Left lung (tissue), 10 donors: Measurements from ENCODE around the gene DDX11. TPM values are rescaled to one million over a fixed set of nuclear protein-coding genes. Genes with fewer than 3 reads are reported as not detected.
"Not testable (repeated sequence)": the region's sequence is repeated elsewhere in the genome, so short reads cannot be mapped to it uniquely, and the experiment has no call there.

Source experiments
- ATAC-seq: fragments of 200-7000 bp; cut with Tn5 transposase; one replicate; pipeline ENCODE4 v1.9.1; 2020; ENCODE audit warnings: moderate library complexity
- DNase-seq, 4 donors: peaks; one replicate each; pipeline ENCODE4 v3.0.0-alpha.2; 2013 to 2020
- H3K27ac ChIP-seq, 2 donors: fragments of 200-600 bp; sonication (generic) in 1 of 2; one replicate each; pipeline versions ENCODE4 v1.5.0 to v1.8.0; 2020 to 2021
- H3K27me3 ChIP-seq, 2 donors: fragments of 200-600 bp; sonication (generic) in 1 of 2; one replicate each; pipeline versions ENCODE4 v1.5.0 to v1.8.0; 2020 to 2021
- H3K36me3 ChIP-seq, 2 donors: fragments of 200-600 bp; sonication (generic) in 1 of 2; one replicate each; pipeline versions ENCODE4 v1.5.0 to v1.8.0; 2020 to 2021
- H3K4me1 ChIP-seq, 2 donors: fragments of 200-600 bp; one replicate each; pipeline ENCODE4 v1.8.0; 2021
- H3K4me3 ChIP-seq, 2 donors: fragments of 200-600 bp; sonication (generic) in 1 of 2; one replicate each; pipeline versions ENCODE4 v1.5.0 to v1.8.0; 2020 to 2021; ENCODE audit warnings: mild to moderate bottlenecking in 1 of 2
- H3K9me3 ChIP-seq, 2 donors: fragments of 200-600 bp; sonication (generic) in 1 of 2; one replicate each; pipeline versions ENCODE4 v1.5.0 to v1.8.0; 2020 to 2021
- CTCF ChIP-seq, 2 donors: fragments of 200-600 bp; sonication (generic) in 1 of 2; IDR thresholded peaks; one replicate each; pipeline versions ENCODE4 v1.5.0 to v1.8.0; 2021; ENCODE audit warnings: antibody characterized with exemption in 2 of 2
- intact Hi-C, 2 donors: fragments of 100-400 bp; cut with DNase I; formaldehyde crosslinking; loops; one replicate each; pipeline versions ENCODE4 v1.11.2 to v1.14.2; 2022
- polyA plus RNA-seq, 6 donors: library from polyadenylated mRNA; unstranded; fragments of 120-200 nt; gene quantifications; one replicate each; pipeline ENCODE4 v1.2.1, GENCODE V29; 2013; ENCODE audit not compliant: insufficient read length in 6 of 6
- total RNA-seq, 2 donors: library from RNA; stranded (reverse); fragmentation: NEBNext Ultra II Directional; extraction: Animal tissue kit (Norgen Biotek cat#: 25700); gene quantifications; one replicate each; pipeline ENCODE4 v1.2.1, GENCODE V29; 2021
- donor health status: DM: no; HTN: yes; CAD: no.
- donor health status: DM: no; HTN: no; CAD: no.

The DDX11 gene
- total and polyA plus RNA-seq, 8 donors: 42.0 to 109 (median 72.6) TPM

GRCh38 chr12:31118347-31119191, 44.9 kb downstream of the DDX11 start:
- Histone ChIP-seq H3K27ac (no peak overlapping the region), H3K36me3 (no peaks in the 10 kb centered on the region), H3K9me3 (no peaks in the 10 kb centered on the region), H3K4me3 (peak overlapping the region in 1 of 2 donors; percentile 6), H3K4me1 (peaks cover 11 to 17% of the 10 kb centered on the region in 2 donors), H3K27me3 (peaks cover 5 to 48% of the 10 kb centered on the region in 2 donors)
- peak in 3 of 4 donors; percentile 26 to 74 (median 27) for DNase-seq
- ATAC-seq: peak; percentile 69
- no peak for TF ChIP-seq CTCF (IDR thresholded peaks at IDR 0.05)
- intact Hi-C loops: no loop called here

- DNase-seq: peak in 2 of 4 donors; percentile 19 to 68
Measured at GRCh38 chr12:31119192-31119802, 45.6 kb downstream of the DDX11 start.

GRCh38 chr12:31119803-31120211, 46.1 kb downstream of the DDX11 start:
- H3K4me1 ChIP-seq: peaks cover 11 to 17% of the 10 kb centered on the region in 2 donors
- no peaks in the 10 kb centered on the region for H3K36me3 ChIP-seq
- no peak overlapping the region for H3K4me3 ChIP-seq
- no peaks in the 10 kb centered on the region for H3K9me3 ChIP-seq
- TF ChIP-seq CTCF (IDR thresholded peaks at IDR 0.05): no peak
- peaks cover 5 to 48% of the 10 kb centered on the region in 2 donors for H3K27me3 ChIP-seq
- intact Hi-C loops: no loop called here
- DNase-seq (no peak), ATAC-seq (no peak)
- H3K27ac ChIP-seq: no peak overlapping the region

More at GRCh38 chr12:31119192-31119802, 45.6 kb downstream of the DDX11 start:
- H3K4me1 ChIP-seq: peaks cover 11 to 17% of the 10 kb centered on the region in 2 donors
- ATAC-seq: peak; percentile 12
- peak overlapping the region in 1 of 2 donors; percentile 6 for H3K4me3 ChIP-seq
- intact Hi-C loops: no loop called here
- peaks cover 5 to 48% of the 10 kb centered on the region in 2 donors for H3K27me3 ChIP-seq
- H3K27ac ChIP-seq: no peak overlapping the region
- TF ChIP-seq CTCF (IDR thresholded peaks at IDR 0.05): no peak
- no peaks in the 10 kb centered on the region for H3K9me3 ChIP-seq
- H3K36me3 ChIP-seq: no peaks in the 10 kb centered on the region

GRCh38 chr12:31120392-31121008, 46.8 kb downstream of the DDX11 start:
- ATAC-seq: no peak
- Histone ChIP-seq H3K27ac (no peak overlapping the region), H3K27me3 (peaks cover 5 to 42% of the 10 kb centered on the region in 2 donors), H3K4me1 (peaks cover 11 to 17% of the 10 kb centered on the region in 2 donors), H3K4me3 (no peak overlapping the region), H3K36me3 (no peaks in the 10 kb centered on the region), H3K9me3 (no peaks in the 10 kb centered on the region)
- no peak for TF ChIP-seq CTCF (IDR thresholded peaks at IDR 0.05)
- intact Hi-C loops: no loop called here
- peak in 1 of 4 donors; percentile 51 for DNase-seq

GRCh38 chr12:31121022-31121728, 47.5 kb downstream of the DDX11 start:
- H3K27ac ChIP-seq, ATAC-seq, intact Hi-C loops, H3K36me3 ChIP-seq, H3K4me3 ChIP-seq, DNase-seq, H3K9me3 ChIP-seq: not testable (repeated sequence)
- Histone ChIP-seq H3K4me1 (peaks cover 11 to 17% of the 10 kb centered on the region in 2 donors), H3K27me3 (peaks cover 5 to 39% of the 10 kb centered on the region in 2 donors)
